ENCODE measurements around the gene MBNL1.

The MBNL1 gene

DNA sequence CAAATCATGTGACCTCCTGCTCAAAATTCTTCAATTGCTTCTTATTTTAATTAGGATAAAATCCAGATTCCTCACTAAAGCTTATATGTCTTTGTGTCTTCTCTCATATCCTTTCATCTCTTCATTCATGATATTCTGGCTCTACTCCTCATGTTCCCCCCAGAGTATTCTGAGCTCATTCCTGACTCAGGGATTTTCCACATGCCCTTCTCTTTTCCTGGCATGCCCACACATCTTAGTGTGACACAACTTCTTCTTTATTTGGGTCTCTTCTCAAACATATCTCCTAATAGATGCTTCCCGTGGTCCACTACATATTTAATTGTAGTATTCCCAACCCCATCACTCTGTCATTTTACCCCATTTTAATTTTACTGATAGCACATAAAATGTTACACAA lies 15.2 kb upstream of the MBNL1 start:
- no peak for DNase-seq

DNA sequence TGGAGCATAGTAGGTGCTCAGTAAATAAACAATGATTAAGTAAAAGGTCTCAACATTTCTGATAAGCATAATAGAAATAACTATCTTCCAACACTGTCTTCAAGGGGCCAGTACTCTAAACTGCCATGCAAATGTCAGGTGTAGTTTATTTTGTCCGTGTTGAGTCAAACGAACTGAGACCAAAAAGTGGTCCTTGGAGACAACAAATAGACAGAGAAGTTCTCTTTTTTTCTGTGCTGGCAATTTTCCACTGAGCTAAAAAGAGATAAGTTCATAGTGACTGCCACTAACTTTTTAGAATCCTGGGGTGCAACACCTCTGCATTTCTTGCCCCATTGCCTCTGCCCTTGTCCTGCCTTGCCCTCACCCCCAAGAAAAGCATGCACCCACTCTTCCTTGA lies 14.7 kb upstream of the MBNL1 start:
- no peak for DNase-seq

DNA sequence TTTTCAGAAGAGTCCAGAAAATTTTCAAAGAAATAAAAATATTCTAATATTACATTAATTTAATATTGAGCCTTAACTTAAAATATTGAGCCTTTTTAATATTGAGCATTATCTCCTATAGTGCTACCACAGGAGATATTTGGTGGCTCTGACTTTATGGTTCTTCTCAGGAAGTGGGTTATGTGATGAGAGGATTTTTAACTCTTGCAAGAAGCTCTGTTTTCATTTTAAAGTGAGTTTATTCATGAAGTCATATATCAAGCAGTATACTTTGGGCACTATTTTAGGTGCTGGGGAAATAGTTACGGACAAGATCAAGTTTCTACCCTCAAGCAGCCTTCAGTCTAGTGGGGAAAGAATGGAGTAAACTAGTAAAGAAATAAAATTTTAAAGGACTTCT lies 13.4 kb upstream of the MBNL1 start:
- DNase-seq: no peak

DNA sequence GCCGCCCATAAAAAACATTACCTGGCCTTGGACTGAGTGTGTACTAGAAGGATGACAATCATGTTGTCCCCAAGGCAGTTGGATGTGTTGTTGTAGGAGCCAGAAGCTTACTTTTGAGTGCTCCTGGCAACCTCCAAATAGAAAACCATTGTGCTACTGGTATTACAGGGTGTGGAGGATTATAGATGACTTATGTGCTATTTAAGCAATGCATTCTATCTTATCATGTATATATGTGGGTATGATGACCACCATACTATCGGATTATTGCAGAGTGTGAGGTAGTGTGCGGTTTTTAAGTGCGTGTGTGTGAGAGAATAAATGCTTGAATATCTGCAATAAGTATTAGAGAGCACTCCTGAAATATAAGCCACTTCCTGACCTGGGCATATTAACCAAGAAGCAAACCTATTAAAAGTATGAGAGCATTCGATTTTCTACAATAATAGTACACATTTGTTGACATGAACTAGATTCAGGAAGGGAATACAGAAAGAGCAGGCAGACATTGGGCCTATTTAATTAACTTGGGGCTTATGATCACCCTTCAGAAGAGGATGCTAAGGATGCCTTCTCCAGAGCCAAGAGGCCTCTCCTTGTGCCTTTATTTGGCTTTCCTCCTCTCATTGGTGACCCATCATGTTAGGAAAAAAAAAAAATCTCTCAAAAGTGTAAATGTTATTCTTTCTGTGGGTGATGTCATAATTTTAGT lies 11.7 kb upstream of the MBNL1 start:
- DNase-seq: no peak

DNA sequence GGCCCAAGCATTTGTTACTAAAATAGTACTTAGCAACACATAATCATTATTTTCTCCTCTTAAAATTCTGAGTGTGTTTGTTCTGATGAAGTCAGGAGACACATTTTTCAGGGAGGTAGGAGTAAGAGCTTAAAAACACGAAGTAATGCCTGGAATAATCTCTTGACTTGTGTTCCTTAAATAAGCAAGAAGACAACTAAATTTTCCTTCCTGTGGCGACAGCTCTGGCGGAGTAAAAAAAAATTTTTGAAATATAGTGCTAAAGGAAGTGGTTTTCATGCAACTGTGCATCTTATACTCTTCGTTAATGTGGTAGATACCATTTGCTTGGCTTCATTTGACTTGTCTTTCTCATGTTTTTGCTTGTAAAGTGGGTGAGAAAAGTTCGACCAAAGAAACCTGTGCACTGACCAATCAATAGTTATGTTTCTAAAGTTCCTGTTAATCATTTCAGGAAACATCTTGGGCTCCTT lies 11.1 kb upstream of the MBNL1 start:
- DNase-seq: no peak

DNA sequence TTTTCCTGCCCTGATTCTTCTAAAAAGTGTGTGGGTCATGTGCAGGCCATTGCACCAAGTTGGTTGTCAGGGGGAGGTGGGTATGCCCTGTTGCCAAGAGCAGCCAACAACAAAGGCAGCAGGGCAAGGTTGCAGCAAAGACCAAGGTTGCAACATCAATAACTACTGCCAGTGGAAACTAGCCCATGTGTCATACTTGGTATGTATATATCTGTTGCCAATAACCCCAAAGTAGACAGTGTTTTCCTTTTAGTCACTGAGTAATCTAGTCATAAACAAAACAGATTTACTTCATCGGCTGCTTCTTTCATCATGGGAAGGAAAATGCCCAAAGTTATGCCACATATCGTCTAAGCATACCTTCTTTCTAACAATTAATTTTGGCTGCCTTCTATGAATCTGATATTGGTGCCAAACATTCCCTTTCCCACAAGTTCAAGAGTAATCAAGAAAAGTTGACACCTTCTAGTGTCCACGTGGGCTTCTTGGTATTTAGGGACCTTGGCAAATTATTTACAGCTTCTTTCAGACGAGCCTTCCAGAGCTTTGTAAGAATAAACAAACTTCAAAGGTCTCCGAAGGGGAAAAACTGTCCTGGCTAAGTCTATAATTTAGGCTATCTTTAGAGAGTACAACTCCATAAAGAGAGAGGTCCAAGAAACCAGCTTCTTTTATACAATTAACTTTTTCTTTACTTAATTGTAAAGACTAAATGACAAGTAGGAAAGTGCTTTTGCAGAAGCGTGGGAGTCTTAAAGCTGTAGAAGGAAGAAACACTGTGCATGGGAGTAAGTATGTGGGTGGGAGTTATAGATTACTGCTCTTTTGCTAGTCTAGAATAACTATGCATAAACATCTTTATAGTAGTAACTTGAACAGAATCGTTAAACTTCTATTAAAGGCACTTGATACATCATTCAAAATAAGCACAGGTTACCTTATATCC lies 10.0 kb upstream of the MBNL1 start:
- peak; percentile 33 for DNase-seq

DNA sequence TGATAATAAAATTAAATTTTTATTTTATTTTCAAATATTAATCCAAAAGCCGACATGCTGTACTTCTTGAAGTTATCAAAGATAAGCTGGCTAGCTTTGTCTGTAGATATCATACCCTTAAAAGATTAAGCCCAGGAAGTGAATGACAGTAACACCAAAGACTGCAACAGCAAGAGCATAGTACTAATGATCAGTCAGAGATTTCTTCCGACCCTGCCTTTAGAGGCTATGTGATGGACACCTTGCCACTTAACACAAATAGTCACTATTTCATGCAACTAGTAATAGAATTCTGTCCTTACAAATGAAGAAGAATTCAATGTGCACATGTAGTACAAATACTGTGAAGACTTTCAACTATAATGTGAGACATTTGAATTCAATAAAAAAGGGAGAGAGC lies 9.3 kb upstream of the MBNL1 start:
- no peak for DNase-seq

DNA sequence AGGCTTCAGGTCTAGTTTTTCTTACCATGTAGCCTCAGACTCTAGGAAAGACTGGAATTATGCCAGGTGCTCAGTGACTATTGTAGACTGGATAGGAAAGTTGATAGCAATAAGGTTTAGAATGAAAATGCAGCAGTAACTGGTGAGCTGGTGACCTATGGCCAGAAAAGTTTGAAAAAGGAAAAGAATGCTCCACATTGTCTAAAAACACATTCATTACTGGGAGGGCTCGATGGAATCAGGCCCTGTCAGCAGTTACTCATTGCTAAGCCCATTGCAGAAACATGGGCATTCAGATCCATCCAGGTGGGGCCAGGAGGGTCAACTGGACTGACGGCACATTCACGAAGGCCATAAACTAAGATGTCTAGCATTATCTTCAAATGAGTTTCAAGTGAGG lies 8.7 kb upstream of the MBNL1 start:
- no peak for DNase-seq

DNA sequence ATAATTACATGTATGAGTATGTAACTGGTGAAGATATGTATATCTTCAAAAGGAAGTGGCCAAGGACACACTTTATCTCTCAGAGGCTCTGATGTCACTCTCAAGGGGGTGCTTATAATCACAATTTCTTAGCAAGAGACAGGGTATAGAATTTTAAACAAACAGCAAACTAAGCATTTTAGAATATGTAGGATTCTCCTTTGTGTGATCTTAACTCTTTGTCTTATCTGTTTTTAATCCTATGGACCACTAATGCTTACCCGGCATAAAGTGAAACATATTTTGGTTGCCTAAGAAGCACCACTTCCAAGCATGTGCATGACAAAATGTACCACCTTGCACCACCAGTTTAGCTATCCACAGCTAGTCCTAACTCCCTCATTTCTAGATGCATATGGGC lies 8.2 kb upstream of the MBNL1 start:
- no peak for DNase-seq

DNA sequence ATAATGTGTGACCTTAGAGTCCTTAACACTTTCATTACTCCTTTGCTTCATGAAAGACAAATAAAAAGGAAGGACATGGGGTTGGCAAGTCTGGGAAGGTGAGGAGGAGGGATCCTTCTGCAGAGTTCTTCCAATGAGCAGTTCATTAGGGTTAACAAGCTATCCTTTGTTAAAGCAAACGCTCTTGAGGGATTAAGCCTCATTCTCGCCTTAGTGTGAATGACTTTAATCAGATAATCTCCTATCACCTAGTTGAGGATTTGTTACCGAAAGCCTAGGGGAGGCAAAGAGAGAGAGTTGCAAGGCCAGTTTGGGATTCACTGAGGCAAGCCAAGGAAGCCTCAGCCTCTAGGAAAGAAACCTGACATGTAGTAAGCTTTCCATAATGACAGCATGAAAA lies 7.4 kb upstream of the MBNL1 start:
- DNase-seq: no peak

DNA sequence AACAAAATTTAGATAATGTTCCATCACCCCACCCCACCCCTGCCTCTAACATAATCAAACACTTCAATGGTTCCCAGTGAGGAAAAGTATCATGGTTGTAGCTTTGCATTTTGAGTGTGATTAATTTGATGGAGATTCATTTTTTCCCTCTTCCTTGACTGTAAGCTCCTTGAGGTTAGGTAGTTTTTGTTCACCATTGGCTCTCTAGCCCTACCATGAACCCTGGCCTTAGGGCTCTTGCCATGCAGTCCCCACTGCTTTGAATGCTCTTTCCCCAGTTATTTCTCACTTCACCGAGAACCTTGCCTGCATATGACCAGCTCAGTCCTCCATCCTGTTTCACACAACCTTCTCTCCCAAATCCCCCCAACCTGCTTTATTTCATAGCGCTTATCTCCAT lies 5.0 kb upstream of the MBNL1 start:
- DNase-seq: no peak

DNA sequence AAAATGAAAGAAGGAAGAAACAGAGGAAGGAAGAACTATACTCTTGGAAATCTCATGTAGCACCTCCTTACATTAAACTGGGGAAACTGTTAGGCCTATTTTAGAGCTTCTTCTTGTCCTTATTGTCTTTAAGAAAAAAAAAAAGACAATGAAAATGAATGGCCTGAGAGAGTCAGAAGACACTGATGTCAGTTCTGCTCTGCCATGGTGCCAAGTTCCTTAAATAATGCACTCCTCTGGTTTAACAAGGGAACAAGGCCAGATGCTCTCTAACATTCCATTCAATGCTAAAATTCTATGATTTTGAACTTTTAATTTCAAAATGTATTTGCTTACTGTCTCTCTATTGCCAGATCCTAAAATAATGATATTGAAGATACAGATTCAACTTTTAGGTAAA lies 4.4 kb upstream of the MBNL1 start:
- no peak for DNase-seq

DNA sequence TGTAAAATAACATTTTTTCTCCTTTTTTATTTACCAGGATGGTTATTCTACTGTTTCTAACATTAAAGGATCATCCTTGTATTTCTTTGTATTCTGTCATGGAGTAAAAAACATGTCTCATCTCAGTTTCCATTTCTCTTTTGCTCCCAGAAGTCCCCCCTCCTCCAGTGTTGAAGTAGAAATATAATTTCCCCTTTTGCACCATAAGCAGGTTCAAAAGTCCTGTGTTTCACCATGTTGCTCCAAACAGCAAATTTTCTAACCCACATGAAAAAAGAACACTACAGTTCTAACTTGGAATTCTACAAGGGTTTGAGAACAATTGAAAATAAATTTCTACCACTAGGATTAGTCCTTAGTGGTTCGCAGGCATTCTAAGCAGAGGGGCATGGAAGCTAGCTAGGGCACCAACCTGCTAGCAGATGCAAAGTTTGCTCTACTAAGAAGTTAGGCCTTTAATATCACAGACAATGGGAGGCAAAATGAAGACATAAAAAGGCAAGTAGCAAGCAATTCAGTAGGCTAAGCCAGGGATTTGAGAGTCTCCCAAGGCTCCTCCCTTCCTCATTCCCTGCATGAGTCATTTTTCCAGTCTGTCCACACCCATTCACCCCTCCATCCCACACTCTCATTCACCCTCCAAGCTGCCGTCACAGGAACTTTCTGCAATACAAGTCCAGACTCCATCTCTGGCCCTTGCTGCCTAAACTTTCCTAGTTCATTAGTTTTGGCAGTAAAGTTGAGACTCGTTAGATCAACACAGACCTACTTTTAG lies 2.3 kb upstream of the MBNL1 start:
- DNase-seq: no peak

DNA sequence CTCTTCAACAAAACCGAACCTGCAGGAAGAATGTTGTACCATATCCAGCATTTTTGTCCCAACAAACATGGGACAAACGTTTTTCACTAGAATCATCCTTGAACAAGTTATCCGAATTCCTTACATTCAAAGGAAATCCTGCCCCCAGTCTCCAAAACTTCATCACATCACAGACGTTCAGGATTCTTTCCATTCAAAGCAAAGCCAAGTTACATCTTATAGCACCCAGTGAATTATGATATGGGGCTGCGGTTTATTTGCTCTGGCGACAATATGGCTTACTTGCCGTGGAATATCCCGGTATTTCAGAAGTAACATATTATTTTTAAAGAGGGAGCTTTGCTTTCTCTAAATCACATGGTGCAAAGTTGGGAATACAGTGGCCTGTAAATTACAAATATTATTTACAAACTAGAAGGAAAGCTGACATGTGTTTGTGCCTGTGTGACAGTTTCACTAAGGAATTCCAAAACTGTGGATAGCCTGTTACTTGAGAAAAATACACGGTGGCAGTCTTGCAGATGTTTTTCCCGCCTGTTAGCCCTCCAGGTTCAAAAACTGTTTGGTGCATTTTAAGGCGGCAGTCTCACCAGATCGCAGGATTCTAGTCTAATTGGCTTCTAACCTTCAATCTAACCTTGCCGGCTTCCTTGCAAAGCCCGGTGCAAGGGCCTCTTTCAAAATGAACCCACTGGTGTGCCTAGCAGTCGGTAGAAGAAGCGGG lies 736 bp upstream of the MBNL1 start:
- DNase-seq: no peak

DNA sequence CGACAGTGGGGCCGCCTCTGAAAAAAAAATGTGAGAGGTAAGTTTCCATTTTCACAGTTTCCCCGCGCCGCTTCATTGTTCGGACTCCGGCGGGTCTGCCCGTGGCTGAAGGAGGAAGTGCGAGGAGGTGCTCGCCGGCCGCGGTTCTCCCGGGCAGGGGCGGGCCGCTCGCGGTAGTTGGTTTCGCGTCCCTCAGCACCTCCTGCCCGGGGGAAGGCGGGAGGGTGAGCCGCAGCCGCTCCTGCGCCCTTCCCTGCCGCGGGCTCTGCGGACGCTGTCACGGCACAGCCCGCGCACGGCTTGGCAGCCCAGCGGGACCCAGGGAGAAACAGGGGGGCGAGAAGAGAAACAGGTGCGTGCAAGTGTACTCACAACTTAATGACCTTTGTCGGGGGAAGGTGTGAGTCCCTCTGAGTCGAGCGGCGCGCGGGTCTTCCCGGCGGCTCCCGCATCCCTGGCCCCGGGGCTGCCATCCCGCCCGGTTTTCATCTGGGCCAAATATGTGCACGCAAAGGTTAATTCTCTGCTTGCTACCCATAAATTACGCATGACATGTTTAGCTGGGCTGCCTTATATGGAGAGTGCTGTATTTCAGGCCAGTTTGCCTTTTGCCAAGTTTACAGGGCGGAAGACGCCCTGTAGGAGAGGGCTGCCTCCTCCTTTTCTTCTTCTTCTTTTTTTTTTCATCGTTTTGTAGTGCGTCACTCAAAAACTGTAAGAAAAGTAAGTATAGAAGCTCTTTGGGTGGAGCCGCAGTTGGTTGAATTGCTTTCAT lies 514 bp downstream of the MBNL1 start:
- DNase-seq: no peak

DNA sequence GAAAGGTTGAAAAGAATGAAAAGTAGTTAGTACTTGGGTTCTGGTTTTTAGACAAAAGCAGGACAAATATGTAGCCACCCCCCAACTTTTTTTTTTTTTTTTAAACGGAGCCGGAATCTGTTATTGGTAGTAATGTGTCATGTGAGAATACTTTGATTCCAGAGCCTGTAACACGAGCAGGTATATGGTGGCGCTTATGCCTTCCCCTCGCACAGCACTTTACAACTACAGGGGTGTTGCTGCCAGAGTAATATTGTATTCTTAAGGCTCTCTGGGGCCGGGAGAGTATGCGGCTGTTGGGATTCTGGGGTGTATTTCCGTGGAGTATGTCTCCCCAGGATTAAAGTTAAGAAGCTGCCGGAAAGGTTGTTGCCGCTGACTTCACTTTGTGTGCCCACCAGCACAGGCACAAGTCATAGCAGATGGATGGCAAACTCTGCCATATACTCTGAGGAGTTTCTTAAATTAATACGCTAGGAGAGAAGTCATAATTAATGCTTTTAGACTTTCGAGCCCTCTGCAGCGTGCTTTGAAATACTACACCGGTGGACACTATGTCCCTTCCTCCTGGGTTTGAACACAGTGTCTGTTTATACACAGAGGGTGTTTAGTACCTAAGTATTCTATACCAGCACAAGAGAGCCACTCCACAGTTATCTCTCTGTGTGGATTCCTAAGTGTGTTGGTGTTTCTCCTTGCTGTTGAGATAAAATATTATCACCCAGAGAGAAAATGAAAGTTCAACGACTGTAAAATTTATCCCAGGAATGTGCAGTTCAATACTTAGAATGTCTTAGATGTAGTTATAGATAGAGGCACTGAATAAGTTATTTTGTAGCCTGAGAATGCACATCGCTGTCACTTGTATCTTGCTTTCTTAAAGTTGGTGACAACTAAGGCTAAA lies 1.4 kb downstream of the MBNL1 start:
- DNase-seq: no peak

DNA sequence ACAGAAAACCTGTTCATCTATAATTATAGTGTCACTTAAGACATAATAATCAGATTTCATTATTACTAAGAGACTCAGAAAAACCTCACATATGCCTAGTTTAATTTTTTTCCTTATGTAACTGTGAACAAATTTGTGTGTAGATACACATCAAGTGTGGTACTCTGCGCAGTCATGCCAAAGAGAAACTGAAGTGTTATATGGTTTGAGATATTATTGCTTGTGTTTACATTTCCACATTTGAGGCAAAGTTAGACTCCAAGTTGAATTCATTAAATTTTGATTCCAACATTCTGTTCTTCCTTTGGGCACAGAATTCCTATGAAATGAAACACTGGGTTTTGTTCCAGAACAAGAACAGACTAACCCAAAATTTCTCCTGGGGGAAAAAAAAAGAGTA lies 2.2 kb downstream of the MBNL1 start:
- DNase-seq: no peak

DNA sequence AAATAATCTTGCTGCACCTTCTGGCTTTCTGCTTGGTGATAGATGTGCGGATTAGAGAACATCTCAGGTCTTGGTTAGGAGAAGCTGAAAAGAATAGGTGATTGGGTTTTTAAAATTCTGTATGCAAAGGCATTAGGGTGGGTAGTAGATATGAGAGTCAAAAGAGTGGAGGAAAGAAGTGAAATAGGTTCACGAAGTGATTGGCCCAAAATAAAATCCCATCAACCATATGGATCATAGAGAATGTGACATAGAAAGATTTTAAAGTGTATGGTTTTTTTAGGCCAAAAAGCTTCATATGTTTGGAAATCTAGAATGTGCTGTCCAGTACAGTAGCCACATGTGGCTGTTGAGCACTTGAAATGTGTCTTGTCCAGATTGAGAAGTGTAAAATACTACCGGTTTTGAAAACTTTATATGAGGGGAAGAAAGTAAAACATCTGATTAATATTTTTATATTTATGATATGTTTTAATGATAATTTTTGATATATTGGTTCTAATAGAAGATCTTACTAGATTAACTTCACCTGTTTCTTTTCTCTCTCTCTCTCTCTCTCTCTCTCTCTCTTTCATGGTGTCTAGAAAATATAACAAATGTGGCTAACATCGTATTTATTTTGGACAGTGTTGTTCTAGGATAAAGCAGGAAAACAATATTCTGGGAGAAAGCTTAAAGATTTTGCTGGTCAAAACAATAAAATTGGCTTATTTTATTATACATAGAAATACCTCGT lies 2.9 kb downstream of the MBNL1 start:
- DNase-seq: no peak

DNA sequence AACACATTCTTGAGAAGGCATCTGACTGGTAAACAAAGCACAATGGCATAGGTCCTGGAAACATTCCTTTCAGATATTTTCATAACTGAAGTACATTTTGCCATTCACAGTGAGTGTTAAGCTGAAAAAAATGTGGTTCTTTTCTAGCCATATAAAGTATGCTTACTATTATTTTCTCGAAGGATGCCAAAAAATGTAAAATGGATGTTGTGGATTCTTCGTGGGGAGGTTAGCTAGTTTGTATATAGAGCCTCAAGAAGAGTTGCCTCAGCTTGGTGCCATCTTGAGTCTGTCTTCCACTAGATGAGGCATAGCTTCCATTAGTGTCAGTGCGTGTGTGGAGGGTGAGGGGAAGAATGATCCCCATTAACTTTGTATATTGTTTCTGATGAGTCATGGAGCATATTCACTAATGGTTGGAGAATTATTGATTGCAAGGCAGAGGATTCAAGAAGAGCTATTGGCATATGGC lies 4.1 kb downstream of the MBNL1 start:
- DNase-seq: no peak

DNA sequence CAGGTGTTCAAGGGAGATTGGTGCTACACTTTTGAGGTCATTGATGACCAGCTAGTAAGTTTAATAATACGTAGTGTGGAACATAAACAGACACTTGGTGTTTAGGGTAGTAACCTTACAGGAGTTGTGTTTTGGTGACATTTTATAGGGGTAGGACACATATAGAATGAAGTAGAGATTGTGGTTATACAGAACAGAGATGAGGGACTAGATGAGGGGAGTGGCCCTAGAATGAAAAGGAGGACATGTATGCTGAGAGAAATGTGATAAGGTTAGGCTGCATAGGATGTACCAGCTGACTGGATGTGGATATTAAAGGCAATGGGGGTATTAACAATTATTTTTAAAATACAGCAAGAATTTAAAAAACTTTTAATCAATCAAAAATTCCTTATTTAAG lies 8.0 kb downstream of the MBNL1 start:
- DNase-seq: no peak
